Fibroblast of skin of left quadriceps (primary cell): ENCODE measurements around the gene ALDH3B1.

Experiments used
- DNase-seq, 2 experiments: peaks; one replicate each; pipeline ENCODE4 v3.0.0-alpha.2; 2013; ENCODE audit warnings: low read depth in 2 of 2

Gene ALDH3B1

DNA sequence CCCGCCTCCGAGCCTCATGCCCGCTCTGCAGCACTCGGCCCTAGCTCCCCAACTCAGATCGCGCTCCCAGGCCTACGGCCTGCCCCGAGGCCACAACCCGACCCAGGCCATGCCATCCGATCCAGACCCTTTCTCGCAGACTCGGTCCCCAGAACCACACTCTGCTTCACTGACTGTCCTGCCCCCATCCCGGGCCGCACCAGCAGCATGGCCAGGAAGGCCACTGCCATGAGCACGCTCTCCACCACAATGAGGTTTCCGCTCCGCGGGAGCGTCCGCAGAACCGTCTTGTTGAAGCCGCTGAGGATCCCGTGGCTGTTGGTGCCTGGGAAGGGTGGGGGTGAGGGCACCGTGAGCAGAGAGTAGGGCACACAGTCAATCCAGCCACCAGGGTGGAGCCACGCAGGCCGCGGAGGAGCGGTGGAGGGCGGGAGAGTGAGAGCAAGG, 12.6 kb upstream of the ALDH3B1 start:
- no peak for DNase-seq

DNA sequence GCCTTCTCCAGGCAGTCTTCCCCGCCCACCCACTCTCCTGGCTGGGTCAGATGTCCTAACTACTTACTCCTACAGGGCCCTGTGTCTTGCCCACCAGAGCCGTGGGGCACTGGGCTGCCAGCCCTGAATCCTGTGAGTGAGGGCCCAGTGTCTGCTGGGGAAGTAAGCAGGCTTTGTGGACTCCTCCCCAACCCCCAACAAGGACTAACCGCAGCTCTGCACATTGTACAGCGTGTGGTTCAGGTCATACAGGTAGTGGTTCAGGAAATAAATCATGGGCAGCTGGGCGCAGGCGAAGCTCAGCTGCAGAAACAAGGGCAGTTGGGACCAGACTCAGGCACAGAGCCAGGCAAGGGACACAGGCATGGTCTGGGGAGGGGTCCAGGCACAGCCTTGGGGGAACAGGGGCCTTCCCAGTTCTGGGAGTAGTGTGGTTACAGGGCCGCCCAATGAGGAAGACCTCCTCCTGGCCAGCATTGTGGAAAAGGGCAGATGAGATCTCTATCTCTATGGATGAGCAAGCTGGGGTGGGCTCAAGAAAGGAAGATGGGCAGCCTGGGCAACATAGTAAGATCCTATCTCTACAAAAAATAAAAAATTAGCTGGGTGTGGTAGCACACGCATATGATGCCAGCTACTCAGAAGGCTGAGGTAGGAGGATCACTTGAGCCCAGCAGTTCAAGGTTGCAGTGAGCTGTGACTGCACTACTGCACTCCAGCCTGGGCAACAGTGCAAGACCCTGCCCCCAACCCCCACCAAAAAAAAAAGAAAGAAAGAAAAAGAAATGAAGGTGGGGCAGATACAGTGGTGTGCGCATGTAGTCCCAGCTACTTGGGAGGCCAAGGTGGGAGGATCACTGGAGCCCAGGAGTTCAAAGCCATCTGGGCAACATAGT, 11.7 kb upstream of the ALDH3B1 start:
- DNase-seq, result no peak

- DNase-seq, result no peak
These were observed 10.9 kb upstream of the ALDH3B1 start for GRCh38 chr11:67999201-67999629.

GRCh38 chr11:67999704-68000103, 10.4 kb upstream of the ALDH3B1 start:
- DNase-seq, result no peak

DNA sequence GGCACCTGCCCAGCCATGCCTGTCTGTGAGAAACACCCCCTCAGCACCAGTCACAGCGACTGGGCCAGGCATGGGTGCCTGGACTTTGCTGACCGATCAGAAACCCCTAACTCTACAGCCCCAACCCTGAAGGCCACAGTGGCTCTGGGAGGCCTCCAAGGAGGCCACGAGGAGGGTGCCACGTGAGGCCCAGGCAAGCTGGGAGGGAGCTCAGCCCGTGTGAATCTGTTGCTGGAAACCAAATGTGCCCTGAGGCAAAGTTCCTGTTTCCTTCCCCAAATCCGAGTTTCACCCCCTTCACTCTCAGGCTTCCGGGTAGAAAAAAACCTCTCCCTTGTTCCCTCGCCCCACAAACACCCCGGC, 7.6 kb upstream of the ALDH3B1 start:
- no peak for DNase-seq

DNA sequence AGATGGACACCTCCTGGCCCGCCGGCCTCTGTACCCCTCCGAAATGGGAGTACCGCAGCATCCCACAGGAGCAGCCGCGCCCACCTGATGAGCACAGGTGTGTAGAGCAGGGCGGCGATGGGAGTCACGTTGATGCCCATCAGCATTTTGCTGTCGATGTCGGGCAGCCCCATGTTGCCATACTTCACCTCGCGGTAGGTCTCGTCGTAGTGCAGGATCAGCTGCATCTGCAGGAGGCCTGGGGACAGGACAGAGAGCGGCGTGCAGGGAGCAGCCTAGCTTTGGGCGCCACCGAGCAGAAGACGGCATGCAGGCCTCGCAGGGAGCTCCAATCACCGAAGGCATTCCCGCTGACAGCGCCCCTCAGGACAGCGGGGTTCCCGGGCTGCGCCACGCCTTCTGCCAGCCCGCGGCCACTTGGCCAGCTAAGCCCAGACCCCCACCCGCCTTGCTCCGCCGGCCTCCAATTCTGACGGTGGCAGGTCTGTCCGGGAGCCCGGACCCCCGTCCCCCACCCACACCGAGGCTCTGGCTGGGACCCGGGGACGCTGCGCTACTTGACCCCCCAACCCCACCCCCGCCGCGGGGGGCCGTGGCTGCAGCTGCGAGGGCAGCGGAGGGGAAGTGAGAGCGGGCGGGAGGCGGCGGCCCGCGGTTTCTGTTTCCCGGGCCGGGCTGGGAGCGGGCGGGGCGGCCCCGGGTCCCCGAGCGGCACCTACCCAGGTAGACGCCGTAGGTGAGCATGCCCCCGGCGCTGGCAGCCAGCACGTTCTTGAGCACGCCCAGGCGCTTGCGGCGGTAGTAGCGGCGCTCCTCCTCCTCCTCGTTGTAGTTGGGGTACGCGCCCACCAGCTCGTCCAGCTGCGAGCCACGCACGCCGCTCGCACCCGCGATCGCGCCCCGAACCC, 6.9 kb upstream of the ALDH3B1 start:
- DNase-seq, result no peak

GRCh38 chr11:68003846-68004550, 6.1 kb upstream of the ALDH3B1 start, which contains the start of gene UNC93B1:
UNC93B1 (minus strand) TSS chr11:68004097; CDS start chr11:68004043, 54 bp downstream.
- no peak for DNase-seq

DNA sequence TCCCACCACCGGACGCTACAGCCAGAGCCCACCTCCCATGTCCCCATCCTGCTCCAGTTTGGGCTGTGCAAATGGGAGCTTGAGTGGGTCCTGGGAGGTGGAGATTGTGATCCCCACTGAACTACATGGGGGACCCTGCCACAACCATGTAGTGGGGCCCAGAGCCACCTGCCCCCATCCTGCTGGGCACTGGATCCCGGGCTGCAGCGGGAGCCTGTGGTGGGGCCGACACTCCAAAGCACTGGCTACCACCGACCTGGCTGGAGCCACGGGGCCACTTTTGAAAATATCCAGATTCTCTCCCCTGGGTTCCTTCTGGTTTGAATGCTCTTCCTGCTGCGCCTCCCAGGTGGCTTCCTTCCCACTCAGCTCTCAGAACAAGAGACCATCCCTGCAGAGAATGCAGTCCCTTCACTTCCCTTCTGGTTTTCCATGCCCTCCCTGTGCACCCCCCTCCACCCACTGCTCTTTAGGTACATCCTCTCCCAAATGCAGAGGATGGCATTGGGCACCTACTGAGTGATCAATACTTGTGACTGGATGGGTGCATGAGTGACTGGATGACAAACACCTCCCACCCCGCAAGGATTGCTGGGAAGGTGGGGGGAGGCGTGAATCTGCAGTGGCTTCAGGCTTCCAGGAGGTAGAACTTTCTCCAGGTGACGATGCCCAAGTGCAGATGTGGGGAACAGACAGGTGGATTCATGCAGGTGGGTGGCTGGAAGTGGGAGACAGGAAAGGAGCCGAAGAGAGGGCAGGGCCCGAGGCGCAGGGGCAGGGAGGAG, 5.4 kb upstream of the ALDH3B1 start:
- no peak for DNase-seq

DNA sequence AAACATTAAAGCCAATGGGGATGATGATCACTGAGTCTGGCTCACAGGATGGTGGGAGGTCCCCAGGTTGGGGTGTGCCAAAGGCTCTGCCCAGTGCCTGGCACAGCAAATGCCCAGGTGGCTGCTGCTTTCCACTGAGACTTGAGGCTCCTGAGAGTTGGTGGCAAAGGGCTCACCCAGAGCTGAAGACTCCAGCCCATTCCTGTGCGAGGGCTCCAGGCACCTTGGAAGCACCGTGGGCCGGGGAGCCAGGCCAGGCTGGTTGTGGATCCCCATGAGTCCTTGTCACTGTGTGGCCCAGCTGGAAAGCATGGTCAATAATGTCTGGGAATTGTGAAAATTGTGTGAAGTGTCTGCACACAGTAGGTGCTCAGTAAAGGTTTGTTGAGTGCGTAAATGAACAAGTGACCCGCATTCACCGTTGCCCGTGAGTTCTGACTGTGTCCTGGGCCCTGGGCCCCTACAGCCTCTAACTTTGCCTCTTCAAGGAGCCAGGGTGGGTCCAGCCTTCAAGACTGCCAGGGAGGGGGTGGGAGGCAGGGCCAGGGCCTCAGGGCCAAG, 3.4 kb upstream of the ALDH3B1 start:
- DNase-seq, result no peak

DNA sequence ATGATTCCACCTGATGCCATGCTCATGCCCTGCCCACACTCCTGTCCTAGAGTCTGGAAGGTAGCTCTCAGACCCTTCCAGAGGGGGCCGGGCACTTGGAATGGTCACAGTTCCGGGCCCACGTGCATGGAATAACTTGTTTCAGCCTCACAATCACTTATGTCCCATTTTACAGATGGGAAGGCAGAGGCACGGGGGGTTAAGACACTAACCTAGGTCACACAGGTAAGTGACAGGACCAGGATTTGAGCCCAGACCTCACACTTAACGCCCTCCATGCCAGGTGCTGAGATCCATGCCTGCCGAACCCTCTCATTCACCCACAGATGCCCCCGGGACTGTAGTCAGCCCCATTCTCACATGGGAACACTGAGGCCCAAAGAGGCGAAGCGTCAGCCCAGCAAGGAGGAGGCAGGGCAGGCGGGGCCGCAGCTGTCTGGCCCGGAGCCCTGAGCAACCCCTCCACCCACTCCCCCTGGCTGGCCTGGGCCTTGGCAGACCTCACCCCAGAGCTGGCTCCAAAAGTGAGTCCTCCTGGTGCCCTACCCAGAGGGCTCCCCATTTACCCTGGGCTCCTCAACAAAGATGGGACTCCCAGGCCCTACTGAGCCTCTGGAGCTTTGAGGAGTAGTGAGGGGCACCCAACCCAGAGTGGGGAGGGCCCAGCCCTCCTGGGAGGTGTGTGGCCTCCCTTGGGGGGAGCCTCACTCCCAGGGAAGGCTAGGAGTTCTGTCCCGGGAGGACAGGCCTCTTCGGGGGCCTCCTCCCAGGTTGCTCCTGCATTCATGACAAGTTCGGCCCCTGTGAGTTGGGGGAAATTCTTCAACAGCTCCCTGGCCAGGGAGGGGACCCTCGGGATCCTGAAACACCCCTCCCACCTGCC, 2.4 kb upstream of the ALDH3B1 start:
- no peak for DNase-seq

DNA sequence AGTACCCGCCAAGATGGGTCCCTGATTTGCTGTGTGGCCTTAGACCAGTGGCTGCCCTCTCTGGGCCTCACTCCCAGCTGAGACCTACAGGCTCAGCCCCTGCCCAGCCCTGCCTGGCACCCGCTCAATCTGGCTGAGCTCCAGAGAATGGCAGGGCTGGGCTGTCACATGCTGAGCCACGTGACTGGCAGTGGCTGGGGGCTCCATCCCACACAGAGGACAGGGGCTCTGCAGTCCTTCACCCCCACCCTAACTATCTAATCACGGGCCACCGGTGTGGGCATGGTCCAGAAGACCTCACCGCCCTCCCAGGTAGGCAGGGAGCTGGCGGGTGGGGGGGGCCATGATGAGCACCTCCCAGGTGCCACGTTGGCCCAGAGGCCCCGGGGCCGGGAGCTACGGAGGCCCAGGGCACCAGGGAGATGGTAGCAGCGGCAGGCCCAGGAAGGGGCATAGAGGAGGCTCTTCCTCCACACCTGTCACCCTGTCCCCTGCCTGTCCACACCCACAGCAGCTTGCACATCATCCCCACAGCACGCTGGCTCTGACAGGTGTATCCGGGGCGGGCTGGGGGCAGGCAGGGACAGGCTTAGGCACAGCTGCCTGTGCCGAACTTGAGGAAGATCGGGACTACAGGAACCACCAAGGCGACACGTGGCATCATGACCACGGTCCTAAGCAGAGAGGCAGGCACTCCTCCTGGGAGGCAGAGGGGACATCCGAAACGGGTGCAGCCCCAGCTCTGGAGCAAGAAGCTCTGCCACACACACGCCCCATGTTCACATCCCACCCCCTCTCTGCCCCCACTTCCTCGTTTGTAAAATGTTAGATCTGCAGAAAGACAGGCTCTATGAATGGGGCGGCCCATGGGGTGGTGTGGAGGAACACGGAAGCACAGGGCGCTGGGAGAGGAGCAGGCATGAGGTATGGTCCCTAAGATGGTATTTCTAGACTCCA, 1.5 kb upstream of the ALDH3B1 start:
- DNase-seq, result no peak

DNA sequence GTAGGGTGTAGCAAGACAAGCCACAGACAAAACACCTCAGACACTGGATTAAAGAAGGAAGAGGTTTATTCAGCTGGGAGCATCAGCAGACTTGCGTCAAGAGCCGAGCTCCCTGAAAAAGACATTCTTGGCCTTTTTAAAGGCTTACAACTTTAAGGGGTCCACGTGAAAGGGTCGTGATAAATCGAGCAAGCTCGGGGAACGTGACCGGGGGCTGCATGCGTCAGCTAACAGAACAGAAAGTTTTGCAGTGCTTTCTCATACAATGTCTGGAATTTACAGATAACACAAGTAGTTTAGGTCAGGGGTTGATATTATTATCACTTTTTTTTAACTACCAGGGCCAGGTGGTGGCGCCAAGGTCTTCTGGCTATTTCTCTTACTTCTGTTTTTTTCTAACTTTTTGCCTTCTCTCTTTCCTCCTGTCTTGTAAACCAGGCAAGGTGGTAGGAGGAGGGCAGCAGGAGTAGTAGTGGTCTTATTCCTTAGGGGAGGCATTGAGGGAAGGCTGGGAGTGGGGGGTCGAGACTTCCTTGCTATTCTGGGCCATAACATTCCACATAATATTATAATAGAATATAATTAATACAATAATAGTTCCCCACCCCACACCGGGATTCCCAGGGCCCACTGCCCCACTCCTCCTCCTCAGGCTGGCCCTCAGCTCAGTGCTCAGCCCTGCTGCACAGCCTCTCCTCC, 587 bp upstream of the ALDH3B1 start:
- DNase-seq, result no peak

DNA sequence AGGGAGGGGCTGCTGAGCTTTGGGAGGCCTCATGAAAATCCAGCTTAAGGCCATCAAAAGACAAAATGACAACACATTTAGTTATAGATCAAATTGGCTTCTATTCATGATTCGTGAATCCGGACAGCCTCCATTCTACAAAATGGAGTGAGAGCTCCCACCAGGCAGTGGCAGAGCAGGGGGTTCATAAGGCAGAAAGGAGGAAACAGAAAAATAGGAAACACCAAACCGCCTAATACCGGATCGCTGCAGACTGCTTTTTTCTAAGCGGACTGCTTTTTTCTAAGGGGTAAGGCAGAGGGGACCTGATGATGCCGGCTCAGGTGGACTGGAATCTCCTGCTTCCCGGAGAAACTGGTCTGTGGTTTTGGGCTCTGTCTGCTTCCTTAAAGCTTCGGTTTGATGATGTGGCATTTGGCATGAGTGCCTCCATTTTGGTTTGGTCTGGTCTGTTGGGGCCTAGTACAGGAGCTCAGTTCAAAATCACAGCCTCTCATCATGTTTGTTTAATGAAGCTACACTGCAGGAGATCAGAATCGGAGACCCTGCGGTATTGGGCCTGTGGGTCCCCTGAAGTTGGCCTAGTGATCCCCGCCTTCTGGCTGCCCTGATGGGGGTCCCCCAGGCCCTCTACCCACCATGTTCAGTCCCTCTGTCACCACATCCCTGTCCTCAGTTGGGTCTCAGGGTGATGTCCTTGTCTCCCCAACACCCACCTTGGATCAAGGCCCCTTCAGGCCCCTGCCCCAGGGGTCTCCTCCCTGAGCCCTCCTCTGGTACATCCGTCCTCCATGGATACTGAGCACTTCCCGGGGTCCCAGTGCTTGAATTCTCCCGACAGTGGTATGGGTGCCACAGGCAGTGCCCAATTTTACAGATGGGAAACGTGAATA, 1.2 kb downstream of the ALDH3B1 start:
- no peak for DNase-seq

GRCh38 chr11:68012044-68012842, 2.1 kb downstream of the ALDH3B1 start:
- DNase-seq, result no peak

GRCh38 chr11:68012843-68013610, 2.9 kb downstream of the ALDH3B1 start:
- peak; percentile 85 to 87 for DNase-seq
